Left colon (tissue), 2 donors: ENCODE data around the gene VPS18. TPM values are rescaled to one million over a fixed set of nuclear protein-coding genes. Genes with fewer than 3 reads are reported as not detected.

Experiments used
- ATAC-seq: fragments of 200-7000 bp; cut with Tn5 transposase; one replicate; pipeline ENCODE4 v1.9.1; 2020; ENCODE audit warnings: mild to moderate bottlenecking, moderate library complexity
- DNase-seq, 2 donors: peaks; one replicate each; pipeline ENCODE4 v3.0.0-alpha.2; 2020
- intact Hi-C, 2 donors: fragments of 100-400 bp; cut with DNase I in 1 of 2; cut with micrococcal nuclease in 1 of 2; formaldehyde crosslinking; loops; one replicate each; pipeline versions ENCODE4 v1.11.2 to v1.14.0; 2022; cut with DNase I, micrococcal nuclease
- total RNA-seq, 2 donors: library from RNA; stranded (reverse); fragmentation: NEBNext Ultra II Directional; extraction: Animal tissue kit (Norgen Biotek cat#: 25700); gene quantifications; one replicate each; pipeline ENCODE4 v1.2.1, GENCODE V29; 2021
- donor health status: DM: no; HTN: no; CAD: no.
- donor health status: DM: yes; HTN: yes; CAD: no.

Gene VPS18
- total RNA-seq, 2 donors from 2014 or later, result 20.8 to 20.9 TPM

DNA sequence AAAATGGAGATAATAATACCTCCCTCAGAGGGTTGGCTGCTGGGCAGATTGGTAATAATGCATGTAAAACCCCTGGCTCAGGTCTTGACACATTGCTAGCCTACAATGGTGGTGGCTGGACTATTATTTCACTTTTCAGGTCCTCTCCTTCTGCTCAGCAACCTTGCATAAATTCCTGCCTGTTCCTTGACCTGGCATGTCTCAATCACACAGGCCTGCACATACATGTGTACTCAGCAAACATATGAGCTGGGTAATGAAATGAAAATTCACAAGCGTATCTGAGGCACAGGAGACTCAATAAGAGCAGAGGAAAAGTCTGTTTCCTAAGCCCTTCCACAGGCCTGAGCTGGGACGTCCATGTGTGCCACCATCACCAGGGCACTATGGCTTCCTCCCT lies 17.4 kb downstream of the VPS18 start:
- intact Hi-C loops, result no loop called here
- no peak for ATAC-seq
- DNase-seq, result no peak

DNA sequence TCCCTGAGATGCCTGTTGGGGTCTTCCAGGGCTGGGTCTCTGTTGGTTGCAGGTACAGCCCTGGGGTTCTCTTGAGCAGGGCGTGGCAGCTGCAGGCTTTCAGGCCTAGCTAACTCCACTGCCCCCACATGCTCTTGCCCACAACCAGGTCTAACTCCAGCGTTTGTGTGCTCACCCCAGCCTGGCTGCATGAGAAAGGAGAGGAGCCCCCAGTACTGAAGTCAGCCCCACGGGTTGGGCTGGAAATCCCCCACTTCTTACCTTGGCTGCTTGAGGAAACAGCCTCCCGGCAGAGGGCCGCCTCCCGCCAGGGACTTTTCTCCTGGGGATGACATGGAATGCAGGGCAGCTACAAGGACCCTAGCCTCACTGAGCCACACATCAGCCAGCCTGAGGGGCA lies 18.2 kb downstream of the VPS18 start:
- intact Hi-C loops, result no loop called here
- DNase-seq (no peak), ATAC-seq (no peak)

DNA sequence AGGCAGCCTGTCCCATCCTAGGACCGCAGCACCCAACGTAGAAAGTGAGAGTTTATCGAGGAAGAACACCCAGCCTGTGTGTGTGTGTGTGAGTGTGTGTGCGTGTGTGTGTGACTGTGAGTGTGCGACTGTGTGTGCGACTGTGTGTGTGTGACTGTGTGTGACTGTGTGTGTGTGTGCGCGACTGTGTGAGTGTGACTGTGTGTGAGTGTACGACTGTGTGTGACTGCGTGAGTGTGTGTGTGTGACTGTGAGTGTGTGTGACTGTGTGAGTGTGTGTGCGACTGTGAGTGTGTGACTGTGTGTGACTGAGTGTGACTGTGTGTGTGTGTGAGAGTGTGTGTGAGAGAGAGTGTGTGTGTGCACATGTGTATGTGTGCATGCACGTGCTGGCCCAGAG lies 19.8 kb downstream of the VPS18 start:
- ATAC-seq (no peak), DNase-seq (no peak)
- intact Hi-C loops, result no loop called here

GRCh38 chr15:40914486-40914885 lies 20.2 kb downstream of the VPS18 start:
- DNase-seq (no peak), ATAC-seq (no peak)
- intact Hi-C loops, result no loop called here

- ATAC-seq (no peak), DNase-seq (no peak)
- intact Hi-C loops, result no loop called here
Measured at GRCh38 chr15:40915116-40915661, 20.9 kb downstream of the VPS18 start.

DNA sequence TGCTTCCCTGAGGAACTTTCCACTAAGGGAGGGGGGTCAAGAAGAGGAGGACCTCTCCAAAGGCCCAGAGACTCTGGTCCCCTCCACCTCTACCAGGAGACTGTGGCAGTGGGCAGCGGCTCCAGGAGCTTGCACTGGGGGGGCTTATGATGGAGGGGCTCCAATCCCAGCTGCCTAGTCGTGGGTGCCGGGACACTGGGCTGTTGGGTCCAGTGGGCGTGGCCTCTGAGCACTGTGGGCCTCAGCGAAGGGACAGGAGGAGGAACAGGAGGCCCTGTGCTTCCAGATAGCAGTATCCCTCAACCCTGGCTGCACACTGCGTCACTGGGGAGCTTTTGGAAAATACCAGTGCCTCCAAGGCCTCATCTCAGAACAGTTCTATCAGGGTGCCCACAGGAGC lies 21.4 kb downstream of the VPS18 start:
- intact Hi-C loops, result no loop called here
- no peak for DNase-seq
- no peak for ATAC-seq

DNA sequence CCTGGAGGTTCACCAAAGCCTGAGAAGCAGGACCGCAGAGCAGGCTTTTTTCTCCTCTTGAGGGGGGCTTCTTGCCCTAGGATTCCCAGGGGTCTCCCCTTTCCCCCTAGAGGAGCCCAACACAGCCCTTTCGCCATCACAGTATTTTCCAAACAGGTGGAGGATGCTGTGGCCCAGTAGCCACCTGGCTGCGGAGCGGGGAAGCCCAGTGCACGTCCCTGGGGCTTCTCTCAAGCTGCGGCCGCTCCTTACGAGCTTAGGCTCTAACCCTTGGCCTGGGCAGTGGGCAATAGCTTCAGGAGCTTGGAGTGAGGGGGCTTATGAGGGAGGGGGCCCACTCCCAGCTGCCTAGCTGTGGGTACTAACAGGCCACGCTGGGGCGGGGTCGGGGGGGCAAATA lies 23.3 kb downstream of the VPS18 start:
- DNase-seq (no peak), ATAC-seq (no peak)
- intact Hi-C loops, result no loop called here

GRCh38 chr15:40918146-40918798 lies 24.0 kb downstream of the VPS18 start:
- DNase-seq (no peak), ATAC-seq (peak; percentile 22)
- intact Hi-C loops, result no loop called here

GRCh38 chr15:40918799-40919392 lies 24.6 kb downstream of the VPS18 start:
- DNase-seq (no peak), ATAC-seq (no peak)
- intact Hi-C loops, result no loop called here

DNA sequence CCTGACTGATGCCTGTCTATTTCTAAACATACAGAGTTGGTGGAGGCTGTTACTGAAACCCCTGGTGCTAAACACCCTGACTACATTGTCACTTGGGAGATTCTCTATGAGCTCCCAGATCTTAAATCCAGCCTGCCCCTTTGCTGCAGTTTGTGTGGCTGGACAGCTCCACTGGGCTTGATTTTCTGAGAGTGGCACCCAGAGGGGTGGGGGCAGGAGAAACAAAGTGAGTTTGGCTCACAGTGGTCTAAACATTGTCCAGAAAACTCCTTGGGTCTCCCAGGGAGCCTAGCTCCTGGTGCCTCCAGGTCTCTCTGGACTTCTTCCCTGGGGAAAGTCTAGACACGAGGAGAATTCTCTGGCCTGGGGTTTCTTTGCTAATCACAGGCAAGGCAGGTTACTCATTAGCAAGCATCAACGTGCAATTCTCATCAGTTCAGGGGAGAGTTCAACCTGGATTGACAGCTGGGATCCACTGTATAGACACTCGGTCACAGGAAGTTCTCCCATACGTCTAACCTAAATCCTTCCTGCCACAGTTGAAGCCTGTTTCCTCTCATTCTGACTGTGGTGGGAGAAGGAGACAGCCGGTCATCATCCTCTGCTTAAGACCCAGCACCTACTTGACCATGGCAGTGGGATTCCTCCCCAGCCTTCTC lies 27.8 kb downstream of the VPS18 start:
- DNase-seq (no peak), ATAC-seq (peak; percentile 51)
- intact Hi-C loops, result no loop called here

DNA sequence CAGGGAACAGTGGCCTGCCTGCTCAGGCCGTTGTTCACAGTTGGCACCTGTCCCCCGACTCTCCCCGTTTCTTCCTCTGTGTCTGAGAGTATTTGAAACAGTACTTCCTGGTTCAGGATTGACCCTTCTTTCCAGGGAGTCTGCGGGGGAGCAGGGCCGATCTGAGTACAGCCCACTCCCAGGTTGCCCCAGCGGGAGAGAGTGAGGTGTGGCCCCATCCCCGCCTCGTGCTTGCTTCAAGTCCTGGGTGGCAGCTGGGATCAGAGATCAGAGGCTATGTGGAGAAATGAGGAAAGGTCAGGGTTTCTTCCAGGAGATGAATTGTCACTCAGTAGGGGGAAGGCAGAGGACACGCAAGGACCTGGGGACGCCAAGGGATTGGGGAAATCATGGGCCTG lies 28.4 kb downstream of the VPS18 start:
- ATAC-seq, result peak; percentile 39
- intact Hi-C loops, result no loop called here
- DNase-seq, result peak in 1 of 2 donors; percentile 42

- intact Hi-C loops, result no loop called here
- ATAC-seq, result no peak
- DNase-seq, result no peak
Measured at GRCh38 chr15:40923551-40923950, 29.3 kb downstream of the VPS18 start.

DNA sequence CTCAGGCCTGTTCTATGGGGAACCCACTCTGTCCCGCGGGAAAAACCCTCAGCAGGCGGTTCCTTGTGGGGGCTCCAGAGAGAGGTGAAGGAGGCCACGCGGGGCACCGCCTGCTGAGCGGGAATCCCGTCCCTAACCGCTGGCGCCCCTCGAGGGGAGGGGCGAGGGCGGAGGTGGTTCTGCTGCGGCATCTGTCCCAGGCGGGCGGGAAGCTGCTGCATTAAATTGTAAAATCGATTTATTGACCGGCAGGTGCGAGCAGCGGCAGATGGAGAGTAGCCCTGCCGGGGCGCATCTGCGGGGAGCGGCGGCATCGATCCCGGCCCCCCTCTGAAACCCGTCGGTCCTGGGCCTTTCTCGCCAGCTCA lies 31.2 kb downstream of the VPS18 start:
- intact Hi-C loops, result no loop called here
- ATAC-seq (no peak), DNase-seq (peak in 1 of 2 donors; percentile 58)

DNA sequence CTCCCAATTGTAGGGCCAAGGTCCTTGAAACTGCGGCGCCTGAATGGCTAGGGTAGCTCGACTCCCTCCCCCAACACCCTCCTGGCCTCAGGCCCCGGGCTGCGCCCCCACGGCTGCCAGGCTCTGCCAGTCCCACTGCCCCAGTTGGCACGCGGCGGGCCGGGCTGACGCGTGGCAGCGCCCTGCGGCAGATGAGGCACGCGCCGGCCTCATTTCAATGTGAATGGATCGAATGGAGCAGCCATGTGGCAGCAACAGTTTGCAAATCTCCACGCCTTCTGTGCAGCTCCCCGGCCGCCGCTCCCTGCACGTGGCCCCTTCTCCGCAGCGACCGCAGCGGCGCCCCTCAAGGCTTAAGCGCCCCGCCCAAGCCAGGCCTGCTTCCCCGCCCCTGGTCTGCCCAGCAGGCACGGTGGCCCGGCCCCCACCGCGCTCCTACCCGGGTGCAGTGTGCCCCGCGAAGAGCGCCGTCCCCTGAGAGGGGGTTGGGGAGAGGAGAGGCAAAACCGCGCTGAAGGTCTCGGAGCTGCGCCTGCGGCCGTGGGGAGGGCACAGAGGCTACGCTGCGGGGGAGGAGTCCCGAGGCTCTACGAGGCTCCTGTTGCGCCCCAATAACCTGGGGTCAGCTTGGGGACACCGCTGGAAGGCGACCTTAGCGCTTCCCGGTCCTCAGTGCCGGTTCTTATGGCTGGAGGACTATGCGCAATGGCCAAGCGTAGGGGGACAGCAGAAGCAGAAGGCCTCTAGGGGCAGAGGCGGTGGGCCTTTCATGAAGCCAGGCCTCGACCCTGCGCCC lies 31.8 kb downstream of the VPS18 start:
- ATAC-seq (peak; percentile 1), DNase-seq (peak in 1 of 2 donors; percentile 59)
- intact Hi-C loops, result no loop called here

- intact Hi-C loops, result no loop called here
- ATAC-seq (no peak), DNase-seq (no peak)
Measured at GRCh38 chr15:40926659-40927494, 32.6 kb downstream of the VPS18 start.

- ATAC-seq, result no peak
- intact Hi-C loops, result no loop called here
- peak in 1 of 2 donors; percentile 62 for DNase-seq
Measured at GRCh38 chr15:40927495-40927872, 33.2 kb downstream of the VPS18 start.

DNA sequence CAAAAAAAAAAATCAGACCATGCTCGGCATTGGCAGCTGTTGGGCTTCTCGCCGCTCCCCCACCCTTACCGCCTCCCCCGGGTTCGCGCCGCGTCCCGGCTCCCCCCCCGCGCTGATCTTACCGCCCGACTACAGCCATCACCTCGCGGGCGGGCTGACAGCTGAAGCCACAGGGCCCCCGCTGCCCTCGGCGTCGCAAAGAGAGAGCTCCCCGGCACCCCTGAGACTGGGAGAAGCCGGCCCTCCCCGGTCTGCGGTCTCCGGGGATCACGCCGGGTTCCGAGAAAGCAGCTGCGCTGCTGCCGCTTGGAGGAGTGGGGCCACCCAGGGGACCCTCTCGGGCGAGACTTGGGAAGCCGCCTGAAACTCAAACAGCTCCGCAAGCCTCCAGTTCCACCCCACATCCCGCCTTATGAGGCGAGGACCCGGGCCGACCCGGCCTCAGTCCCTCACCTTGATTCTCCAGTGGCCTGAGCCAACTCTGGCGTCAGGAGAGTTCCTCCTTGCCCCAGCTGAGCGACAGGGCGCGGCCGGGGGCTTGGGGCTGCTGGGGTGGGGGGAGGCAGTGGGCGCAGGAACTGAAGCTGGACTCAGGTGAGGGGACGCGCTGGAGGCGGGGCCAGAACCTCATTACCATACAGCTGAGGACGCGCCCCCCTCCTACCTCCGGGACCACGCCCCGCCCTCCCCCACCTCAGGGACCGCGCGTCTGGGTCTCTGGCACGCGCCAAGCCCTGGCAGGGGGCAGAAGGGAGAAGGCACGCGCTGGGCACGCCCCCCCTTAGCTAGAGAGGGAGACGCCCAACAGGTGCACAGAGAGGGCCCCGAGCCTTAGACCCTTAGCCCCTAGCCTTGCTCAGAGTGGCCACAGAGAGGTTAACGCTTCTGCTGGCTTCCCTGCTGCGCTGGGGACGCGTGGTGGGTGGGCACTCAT lies 33.9 kb downstream of the VPS18 start:
- DNase-seq (peak; percentile 72 to 78), ATAC-seq (peak; percentile 10)
- intact Hi-C loops, result no loop called here
